DOHH2 (cell line): ENCODE results near the gene SRBD1.

Experiments
- EZH2phosphoT487 ChIP-seq: fragments of 200-600 bp; sonication (generic); IDR thresholded peaks from 2 replicates; pipeline ENCODE4 v1.6.1; 2017; ENCODE audit warnings: borderline replicate concordance, mild to moderate bottlenecking, antibody characterized with exemption, low read length, moderate library complexity, mixed read lengths
- TF ChIP-seq, protein P1 (sequence below): fragments of 200-600 bp; sonication (generic); IDR thresholded peaks from one replicate; pipeline ENCODE4 v1.5.1; 2014; ENCODE audit warnings: antibody characterized with exemption, mild to moderate bottlenecking, low read depth, low read length; ENCODE audit not compliant: poor library complexity, severe bottlenecking

DNA sequence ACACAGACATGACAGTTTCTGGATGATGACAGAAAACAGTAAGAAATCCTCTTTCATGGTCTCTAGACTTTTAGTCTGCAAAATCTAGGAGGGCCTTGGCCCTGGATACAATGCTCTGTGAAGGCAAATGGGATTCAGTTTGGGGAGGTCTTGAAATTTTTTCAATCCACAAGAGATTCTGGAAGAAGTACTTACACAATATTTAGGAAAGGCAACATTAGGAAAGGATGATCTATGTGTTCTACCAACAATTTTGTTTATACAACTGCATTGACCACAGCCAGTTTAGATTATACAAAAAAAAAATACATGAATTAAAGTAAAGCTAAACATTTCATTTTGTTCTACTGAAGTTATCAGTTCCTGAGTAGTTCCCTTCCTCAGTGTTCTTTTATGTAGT lies 208.0 kb downstream of the SRBD1 start:
- TF ChIP-seq, protein P1, sequence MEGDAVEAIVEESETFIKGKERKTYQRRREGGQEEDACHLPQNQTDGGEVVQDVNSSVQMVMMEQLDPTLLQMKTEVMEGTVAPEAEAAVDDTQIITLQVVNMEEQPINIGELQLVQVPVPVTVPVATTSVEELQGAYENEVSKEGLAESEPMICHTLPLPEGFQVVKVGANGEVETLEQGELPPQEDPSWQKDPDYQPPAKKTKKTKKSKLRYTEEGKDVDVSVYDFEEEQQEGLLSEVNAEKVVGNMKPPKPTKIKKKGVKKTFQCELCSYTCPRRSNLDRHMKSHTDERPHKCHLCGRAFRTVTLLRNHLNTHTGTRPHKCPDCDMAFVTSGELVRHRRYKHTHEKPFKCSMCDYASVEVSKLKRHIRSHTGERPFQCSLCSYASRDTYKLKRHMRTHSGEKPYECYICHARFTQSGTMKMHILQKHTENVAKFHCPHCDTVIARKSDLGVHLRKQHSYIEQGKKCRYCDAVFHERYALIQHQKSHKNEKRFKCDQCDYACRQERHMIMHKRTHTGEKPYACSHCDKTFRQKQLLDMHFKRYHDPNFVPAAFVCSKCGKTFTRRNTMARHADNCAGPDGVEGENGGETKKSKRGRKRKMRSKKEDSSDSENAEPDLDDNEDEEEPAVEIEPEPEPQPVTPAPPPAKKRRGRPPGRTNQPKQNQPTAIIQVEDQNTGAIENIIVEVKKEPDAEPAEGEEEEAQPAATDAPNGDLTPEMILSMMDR = no peak
- no peak for TF ChIP-seq EZH2phosphoT487
